ENCODE data around the gene RNF4.
A peak's percentile ranks its signal among the peaks of the same experiment; 100 is the strongest.
"Not testable (repeated sequence)": the region's sequence is repeated elsewhere in the genome, so short reads cannot be mapped to it uniquely, and the experiment has no call there.

The RNF4 gene

DNA sequence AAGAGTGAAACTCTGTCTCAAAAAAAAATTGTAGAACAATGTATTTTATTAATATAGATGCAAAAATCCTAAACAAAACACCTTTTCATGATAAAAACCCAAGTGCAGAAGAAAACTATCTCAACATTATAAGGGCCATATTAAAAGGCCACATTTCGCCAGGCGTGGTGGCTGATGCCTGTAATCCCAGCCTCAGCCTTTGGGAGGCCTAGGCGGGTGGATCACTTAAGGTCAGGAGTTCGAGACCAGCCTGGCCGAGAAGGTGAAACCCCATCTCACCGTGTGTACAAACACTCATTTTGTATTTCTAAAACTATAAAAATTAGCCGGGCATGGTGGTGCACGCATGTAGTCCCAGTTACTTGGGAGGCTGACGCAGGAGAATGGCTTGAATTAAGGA is 57.7 kb downstream of the RNF4 start:
- no peak for TF ChIP-seq ZFX (IDR thresholded peaks at IDR 0.05; ENCODE audit: borderline replicate concordance)
- TF ChIP-seq, protein P1, sequence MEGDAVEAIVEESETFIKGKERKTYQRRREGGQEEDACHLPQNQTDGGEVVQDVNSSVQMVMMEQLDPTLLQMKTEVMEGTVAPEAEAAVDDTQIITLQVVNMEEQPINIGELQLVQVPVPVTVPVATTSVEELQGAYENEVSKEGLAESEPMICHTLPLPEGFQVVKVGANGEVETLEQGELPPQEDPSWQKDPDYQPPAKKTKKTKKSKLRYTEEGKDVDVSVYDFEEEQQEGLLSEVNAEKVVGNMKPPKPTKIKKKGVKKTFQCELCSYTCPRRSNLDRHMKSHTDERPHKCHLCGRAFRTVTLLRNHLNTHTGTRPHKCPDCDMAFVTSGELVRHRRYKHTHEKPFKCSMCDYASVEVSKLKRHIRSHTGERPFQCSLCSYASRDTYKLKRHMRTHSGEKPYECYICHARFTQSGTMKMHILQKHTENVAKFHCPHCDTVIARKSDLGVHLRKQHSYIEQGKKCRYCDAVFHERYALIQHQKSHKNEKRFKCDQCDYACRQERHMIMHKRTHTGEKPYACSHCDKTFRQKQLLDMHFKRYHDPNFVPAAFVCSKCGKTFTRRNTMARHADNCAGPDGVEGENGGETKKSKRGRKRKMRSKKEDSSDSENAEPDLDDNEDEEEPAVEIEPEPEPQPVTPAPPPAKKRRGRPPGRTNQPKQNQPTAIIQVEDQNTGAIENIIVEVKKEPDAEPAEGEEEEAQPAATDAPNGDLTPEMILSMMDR (IDR thresholded peaks at IDR 0.05) = no peak
- no peak overlapping the region for H3K27ac ChIP-seq

DNA sequence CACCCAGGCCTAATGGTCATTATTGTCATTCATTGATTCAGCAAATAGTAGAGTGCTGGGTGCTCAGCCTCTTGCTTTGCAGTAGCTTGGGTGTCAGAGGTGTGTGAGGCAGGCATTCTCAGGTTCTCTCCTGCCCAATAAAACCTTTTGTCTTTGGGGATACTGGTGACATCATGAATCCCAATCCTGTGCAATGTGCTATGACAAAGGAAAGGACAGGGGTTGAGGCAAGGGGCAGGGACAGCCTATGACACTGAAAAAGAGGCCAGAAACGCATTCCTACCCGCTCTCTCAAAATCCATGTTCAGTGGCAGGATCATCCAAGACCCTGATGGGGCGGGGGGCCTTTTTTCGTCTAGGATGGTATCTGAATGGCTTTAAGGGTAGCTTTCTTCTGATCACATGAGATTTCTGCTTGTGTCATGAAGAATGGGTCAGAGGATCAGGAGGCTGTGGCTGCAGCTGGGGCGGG is 66.0 kb downstream of the RNF4 start:
- TF ChIP-seq, protein P1 (IDR thresholded peaks at IDR 0.05) = no peak
- no peak for TF ChIP-seq ZFX (IDR thresholded peaks at IDR 0.05; ENCODE audit: borderline replicate concordance)
- H3K27ac ChIP-seq = peak overlapping the region; percentile 90

DNA sequence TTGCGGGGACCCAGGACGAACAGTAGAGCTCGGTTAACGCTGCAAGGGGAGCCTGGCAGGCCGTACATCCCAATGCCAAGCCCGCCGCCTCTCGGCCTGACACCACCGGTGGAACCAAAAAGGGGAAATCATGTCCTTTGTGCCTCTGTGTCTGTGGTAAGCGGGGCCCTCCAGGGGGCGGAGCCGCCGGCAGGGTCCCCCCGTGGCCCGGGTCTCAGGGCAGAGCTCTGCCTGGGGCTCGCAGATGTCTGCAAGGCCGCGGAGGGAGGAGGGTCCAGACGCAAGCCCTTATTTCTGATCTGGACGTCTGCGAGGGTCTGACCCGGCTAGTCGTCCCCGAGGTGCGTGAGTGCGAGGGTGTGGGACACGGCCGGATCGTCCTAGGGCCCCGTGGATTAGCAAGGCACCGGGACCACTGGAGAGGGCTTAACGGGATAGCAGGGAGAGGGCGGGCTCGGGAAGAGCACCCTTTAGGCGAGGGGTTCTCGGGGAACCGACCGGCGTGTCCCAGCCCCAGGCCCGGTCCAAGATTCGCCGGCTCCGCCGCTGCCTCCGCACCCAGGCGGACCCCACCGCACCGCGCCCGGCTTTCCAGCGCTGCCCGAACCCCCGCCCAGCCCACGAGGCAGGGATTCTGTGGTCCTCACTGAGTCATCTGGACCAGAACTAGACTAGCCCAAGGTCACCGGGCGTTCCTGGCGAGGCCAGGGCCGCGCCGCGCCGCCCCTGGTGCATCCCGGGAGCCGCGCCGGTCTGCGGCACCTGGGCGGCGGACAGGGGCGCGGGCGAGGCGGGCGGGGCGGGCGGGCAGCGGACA is 66.7 kb downstream of the RNF4 start:
- H3K27ac ChIP-seq = peak overlapping the region; percentile 90
- no peak for TF ChIP-seq ZFX (IDR thresholded peaks at IDR 0.05; ENCODE audit: borderline replicate concordance)
- TF ChIP-seq, protein P1 (IDR thresholded peaks at IDR 0.05) = no peak

DNA sequence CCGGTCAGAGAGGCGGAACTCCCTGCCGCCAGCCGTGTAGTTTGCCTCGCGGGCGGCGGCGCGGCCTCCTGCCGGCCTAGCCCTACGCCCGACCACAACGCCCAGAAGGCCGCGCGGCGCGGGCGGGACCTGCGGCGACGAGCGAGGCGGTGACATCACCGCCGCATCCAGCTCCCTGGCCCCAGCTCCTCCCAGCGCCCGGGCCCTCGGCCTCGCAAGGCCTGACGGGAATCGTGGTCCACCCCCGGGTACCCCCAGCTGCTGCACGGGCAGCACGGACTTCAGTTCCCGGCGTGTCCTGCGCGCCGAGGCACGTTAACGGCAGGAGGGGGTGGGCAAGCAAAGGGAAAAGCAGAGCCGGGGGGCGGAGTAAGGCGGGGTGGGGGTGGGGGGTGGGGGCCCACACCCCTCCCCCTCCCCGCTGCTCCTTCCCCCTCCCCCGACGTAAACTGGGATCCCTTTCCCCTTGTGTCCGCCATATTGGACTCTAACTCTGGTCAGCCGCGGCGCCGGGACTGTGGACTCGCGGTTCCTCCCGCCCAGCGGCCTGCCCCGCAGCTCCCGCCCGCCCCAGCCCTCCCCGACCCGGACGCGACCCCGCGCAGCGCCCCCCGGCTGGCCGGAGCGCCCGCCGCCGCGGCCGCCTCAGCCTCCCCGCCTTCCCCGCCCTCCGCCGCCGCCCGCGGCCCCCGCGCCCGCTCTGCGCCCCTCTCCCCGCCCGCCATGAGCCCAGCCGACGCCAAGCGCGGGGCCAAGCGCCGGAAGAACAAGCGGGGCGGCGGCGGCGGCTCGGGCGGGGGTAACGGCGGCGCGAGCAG is 67.5 kb downstream of the RNF4 start, which contains the start of gene FAM193A:
Gene FAM193A, plus strand, starts transcription at position 455 of the 818 bp plus-strand sequence. Its CDS starts 269 bp downstream, at position 724.
- TF ChIP-seq ZFX (IDR thresholded peaks at IDR 0.05; ENCODE audit: borderline replicate concordance) = no peak
- TF ChIP-seq, protein P1 (IDR thresholded peaks at IDR 0.05) = no peak
- peak within 1 kb of the TSS; percentile 90 for H3K27ac ChIP-seq

DNA sequence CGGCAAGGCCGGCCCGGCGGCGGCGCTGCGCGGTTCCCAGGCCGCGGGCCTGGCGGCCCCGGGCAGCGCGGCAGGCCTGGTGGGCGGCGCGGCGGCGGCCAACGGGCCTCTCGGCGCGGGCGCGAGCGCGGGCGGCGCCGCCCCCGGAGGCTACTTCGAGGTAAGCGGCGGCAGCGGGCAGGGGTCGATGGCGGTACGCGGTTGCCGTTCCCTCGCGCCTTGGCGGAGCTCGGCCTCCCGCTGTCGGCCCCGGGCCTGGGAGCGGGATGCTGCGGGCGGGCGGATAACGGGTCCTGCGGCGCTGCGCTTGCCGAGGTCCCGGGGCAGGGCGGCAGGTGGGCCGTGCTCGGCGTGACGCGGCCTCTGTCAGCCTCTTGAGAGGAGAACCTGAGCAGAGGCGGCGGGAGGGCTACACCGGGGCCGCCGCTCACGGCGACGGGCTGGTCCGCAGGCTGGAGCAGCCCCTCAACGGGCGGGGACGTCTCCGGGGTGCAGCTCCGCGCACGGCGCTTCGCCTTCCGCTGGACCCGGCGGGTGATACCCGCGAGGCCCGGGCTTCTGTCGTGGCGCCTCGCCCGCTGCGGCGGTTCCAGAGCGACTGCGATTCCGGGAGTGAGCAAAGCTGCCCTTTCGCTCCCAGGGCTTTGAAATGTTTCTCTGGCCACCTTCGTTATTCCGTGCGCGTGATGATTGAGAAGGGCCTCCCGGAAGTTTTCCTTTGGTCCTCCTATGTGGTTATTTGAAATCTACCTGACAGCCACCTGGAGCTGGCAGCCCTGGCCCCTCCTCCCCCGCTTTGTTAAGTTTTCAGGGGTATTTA is 68.3 kb downstream of the RNF4 start:
- TF ChIP-seq ZFX (IDR thresholded peaks at IDR 0.05; ENCODE audit: borderline replicate concordance) = no peak
- TF ChIP-seq, protein P1 (IDR thresholded peaks at IDR 0.05) = 0 out of 2 replicates have a peak, but pooled peaks have one; percentile 10
- peak overlapping the region; percentile 90 for H3K27ac ChIP-seq

DNA sequence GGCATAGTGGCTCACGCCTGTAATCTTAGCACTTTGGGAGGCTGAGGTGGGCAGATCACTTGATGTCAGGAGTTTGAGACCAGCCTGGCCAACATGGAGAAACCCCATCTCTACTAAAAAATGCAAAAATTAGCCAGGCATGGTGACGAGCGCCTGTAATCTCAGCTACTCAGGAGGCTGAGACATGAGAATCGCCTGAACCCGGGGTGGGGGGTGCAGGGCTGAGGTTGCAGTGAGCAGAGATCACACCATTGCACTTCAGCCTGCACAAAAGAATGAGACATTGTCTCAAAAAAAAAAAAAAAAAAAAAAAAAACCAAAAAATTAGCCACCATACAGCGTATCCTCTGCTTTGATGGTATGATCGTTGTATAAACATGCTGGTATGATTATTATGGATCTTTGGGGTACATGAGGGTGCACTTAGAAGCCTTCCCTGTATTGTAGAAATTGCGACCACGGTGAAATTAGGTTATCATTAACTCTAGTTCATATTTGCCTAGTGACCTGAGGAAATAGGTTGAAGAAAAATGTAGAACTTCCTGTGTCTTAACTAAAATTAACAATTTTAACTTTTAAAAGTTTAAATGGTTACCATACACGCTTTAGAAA is 74.8 kb downstream of the RNF4 start:
- not testable (repeated sequence) for H3K27ac ChIP-seq
